ENCODE measurements around the gene CMTM1.

CMTM1 gene

DNA sequence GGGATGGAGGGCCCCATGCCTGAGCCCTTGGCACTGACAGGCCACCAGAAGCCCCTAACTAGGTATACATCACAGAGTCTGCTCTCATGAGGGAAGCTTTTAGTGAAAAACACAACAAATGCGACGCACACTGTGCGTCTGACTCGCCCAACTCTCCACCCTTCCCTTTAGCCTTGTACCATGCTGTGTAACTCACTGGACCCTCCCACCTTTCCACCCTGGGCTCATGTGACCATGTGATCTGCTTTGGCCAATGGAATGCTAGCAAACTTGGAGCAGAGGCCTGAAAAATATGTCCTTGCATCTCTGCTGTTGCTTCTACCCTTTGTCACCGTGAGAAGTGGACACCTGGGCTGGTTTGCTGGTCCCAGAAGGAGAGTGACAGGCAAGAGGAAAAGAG lies 37.9 kb upstream of the CMTM1 start:
- no peak for DNase-seq (ENCODE audit: insufficient read length, low spot score)
- TF ChIP-seq, protein P1, sequence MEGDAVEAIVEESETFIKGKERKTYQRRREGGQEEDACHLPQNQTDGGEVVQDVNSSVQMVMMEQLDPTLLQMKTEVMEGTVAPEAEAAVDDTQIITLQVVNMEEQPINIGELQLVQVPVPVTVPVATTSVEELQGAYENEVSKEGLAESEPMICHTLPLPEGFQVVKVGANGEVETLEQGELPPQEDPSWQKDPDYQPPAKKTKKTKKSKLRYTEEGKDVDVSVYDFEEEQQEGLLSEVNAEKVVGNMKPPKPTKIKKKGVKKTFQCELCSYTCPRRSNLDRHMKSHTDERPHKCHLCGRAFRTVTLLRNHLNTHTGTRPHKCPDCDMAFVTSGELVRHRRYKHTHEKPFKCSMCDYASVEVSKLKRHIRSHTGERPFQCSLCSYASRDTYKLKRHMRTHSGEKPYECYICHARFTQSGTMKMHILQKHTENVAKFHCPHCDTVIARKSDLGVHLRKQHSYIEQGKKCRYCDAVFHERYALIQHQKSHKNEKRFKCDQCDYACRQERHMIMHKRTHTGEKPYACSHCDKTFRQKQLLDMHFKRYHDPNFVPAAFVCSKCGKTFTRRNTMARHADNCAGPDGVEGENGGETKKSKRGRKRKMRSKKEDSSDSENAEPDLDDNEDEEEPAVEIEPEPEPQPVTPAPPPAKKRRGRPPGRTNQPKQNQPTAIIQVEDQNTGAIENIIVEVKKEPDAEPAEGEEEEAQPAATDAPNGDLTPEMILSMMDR (IDR thresholded peaks at IDR 0.05; ENCODE audit: insufficient read depth, missing control alignments), result no peak
- FAIRE-seq, result no peak

DNA sequence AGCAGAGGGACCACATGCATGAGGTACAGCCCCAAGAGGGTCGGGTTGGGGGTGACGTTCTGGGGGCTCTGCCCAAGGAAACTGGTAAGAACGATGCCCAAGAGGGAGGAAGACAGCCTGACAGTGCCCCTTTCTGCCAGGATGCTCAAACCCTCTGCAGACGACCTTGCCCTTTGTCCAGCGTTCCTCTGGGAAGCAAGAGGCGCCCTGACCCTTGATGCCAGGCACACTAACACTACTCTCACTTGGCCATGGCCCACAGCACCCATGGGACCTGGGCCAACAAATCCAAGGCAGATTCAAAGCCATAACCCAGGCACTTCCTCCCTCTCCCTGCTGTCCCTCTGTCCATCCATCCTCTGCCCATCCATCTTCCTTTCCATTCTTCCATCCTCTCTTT lies 36.8 kb upstream of the CMTM1 start:
- TF ChIP-seq, protein P1 (IDR thresholded peaks at IDR 0.05; ENCODE audit: insufficient read depth, missing control alignments), result no peak
- DNase-seq (ENCODE audit: insufficient read length, low spot score) (no peak), FAIRE-seq (no peak)

DNA sequence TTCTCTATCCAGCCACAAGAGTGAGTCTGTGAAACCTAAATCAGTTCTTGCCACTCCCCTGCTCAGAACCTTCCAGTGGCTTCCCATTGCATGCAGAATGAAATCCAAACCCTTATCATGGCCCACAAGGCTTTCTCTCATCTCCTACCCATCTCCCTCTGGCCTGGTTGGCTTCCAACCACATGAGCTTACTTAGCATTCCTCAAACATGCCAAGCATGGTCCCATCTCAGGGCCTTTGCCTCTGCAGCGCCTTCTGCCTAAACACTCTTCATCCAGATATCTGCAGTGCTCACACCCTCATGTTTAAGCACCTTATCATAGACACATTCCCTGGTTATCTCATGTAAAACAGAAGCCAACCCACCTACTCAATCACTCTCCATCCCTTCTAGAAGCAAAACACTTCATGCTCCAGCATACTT lies 31.9 kb upstream of the CMTM1 start:
- DNase-seq (ENCODE audit: insufficient read length, low spot score) (no peak), FAIRE-seq (no peak)
- TF ChIP-seq, protein P1 (IDR thresholded peaks at IDR 0.05; ENCODE audit: insufficient read depth, missing control alignments), result no peak

DNA sequence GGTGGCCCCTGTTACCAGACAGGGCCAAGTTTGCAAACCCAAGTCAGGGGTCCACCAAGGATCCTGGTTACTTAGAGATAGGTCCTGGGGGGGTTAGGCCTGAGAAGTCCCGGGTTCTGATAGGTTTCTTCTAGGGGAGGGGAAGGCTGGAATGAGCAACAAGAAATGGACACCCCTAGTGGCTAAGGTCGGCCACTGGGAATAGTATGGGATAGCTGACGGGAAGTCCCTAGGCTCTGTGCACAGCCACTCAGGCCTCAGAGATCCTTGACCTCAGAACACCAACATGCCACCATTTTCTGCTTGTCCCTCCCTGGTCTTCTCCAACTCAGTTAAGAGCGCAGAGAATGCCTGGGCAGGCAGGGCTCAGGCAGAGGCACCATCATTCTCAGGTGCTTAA lies 29.7 kb upstream of the CMTM1 start:
- no peak for FAIRE-seq
- DNase-seq (ENCODE audit: insufficient read length, low spot score), result no peak
- TF ChIP-seq, protein P1 (IDR thresholded peaks at IDR 0.05; ENCODE audit: insufficient read depth, missing control alignments), result no peak

DNA sequence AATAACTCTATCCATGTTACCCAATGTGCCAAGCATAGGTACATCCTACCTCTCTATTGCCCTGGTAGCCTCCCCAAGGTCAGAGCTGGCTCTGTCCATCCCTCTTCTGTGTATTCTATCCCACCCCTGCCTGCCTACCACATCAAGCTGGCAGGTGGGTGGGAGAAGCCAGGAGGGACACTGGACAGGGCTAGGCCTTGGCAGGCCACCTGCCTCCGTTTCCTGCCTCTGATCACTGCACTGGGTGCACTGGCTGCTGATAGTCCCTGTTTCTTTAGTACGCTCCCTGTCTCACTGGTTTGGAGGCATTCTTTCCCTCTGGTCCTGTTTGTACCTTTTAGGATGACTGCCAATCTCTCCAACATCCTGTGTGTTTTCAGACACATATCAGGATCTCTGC lies 29.0 kb upstream of the CMTM1 start:
- FAIRE-seq (no peak), DNase-seq (ENCODE audit: insufficient read length, low spot score) (no peak)
- TF ChIP-seq, protein P1 (IDR thresholded peaks at IDR 0.05; ENCODE audit: insufficient read depth, missing control alignments), result no peak

DNA sequence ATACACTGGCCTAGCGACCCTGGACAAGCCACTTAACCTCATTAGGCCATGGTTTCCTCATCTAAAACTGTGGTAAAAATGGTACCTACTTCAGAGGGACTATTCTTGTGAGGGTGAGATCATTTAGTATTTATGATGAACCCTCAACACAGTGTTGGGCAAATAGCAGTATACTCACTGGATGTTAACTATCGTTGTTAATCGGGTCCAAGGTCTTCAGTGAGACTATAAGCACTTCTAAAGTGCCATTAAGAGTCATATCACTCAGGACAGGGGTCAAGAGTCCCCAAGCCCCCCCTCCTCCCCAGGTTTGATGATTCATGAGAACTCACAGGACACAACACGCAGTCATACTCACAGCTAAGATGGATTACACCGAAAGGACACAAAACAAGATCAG lies 27.3 kb upstream of the CMTM1 start:
- TF ChIP-seq, protein P1 (IDR thresholded peaks at IDR 0.05; ENCODE audit: insufficient read depth, missing control alignments), result no peak
- no peak for FAIRE-seq

DNA sequence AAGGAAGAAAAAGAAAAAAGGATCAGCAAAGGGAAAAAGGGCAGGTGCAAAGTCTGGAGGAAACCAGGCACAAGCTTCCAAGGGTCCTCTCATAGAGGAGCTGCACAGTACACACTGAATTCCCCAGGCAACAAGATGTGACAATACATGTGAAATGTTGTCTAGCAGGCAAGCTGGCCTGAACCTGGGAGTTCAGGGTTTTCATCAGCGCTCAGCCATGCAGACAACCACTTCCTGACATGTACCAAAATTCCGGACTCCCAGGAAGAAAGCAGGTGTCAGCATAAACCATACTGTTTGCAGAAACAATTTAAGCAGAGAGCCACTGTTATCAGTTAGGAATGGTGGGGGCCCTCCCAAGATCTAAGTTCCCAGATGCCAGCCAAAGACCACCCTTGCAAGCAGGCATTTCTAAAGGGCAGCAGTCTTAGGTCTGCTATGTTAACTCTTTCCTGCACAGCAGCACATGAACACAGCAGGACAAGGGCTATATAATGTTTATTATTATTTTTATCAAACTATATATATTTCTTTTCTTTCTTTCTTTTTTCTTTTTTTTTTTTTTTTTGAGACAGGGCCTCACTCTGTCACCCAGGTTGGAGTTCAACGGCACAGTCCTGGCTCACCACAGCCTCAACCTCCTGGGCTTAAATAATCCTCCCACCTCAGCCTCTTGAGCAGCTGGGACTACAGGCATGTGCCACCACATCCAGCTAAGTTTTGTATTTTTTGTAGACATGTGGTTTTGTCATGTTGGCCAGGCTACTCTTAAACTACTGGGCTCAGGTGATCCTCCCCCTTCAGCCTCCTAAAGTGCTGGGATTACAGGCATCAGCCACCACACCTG lies 26.4 kb upstream of the CMTM1 start:
- no peak for DNase-seq (ENCODE audit: insufficient read length, low spot score)
- no peak for FAIRE-seq
- TF ChIP-seq, protein P1 (IDR thresholded peaks at IDR 0.05; ENCODE audit: insufficient read depth, missing control alignments), result no peak

More for the DNA sequence above, 27.3 kb upstream of the CMTM1 start:
- no peak for DNase-seq (ENCODE audit: insufficient read length, low spot score)
